Type B pancreatic cell (in vitro differentiated cells): ENCODE measurements around the gene OR2Y1. TPM values are rescaled to one million over a fixed set of nuclear protein-coding genes. Genes with fewer than 3 reads are reported as not detected.

Experiments
- DNase-seq: peaks from one replicate; pipeline ENCODE4 v3.0.0; 2021; ENCODE audit warnings: mixed read lengths; ENCODE audit not compliant: unreplicated experiment; ENCODE audit errors: extremely low spot score
- H3K27ac Mint-ChIP-seq: 2 replicates; pipeline ENCODE4 v1.8.0; 2021; ENCODE audit warnings: mild to moderate bottlenecking, mixed read lengths
- H3K27me3 Mint-ChIP-seq: 2 replicates; pipeline ENCODE4 v1.8.0; 2021; ENCODE audit warnings: mixed read lengths
- H3K36me3 Mint-ChIP-seq: 2 replicates; pipeline ENCODE4 v1.8.0; 2021; ENCODE audit warnings: mixed read lengths
- H3K4me1 Mint-ChIP-seq: one replicate; pipeline ENCODE4 v1.8.0; 2021; ENCODE audit warnings: mixed read lengths; ENCODE audit not compliant: unreplicated experiment
- H3K4me3 Mint-ChIP-seq: 2 replicates; pipeline ENCODE4 v1.8.0; 2021; ENCODE audit warnings: mild to moderate bottlenecking, mixed read lengths
- H3K9me3 Mint-ChIP-seq: 2 replicates; pipeline ENCODE4 v1.8.0; 2021; ENCODE audit warnings: mixed read lengths
- CTCF ChIP-seq: fragments of 200-600 bp; sonication (generic); conservative IDR thresholded peaks from 2 replicates; pipeline ENCODE4 v1.5.0; 2021; ENCODE audit warnings: antibody characterized with exemption, mild to moderate bottlenecking
- total RNA-seq: library from RNA; stranded (reverse); gene quantifications from 2 replicates; pipeline ENCODE4 v1.2.1, GENCODE V29; 2021; ENCODE audit warnings: low replicate concordance

Gene OR2Y1
- total RNA-seq, 1 donor from 2014 or later = not detected

- Mint-ChIP-seq H3K36me3 (no peaks in the 10 kb centered on the region), H3K4me3 (no peak overlapping the region), H3K27me3 (peaks cover 69% of the 10 kb centered on the region), H3K27ac (no peak overlapping the region), H3K4me1 (no peaks in the 10 kb centered on the region), H3K9me3 (peaks cover 4% of the 10 kb centered on the region)
- no peak for DNase-seq
- TF ChIP-seq CTCF = no peak
Observed at GRCh38 chr5:180696116-180696515, 43.7 kb downstream of the OR2Y1 start.

- Mint-ChIP-seq H3K27ac (no peak overlapping the region), H3K36me3 (no peaks in the 10 kb centered on the region), H3K4me1 (peaks cover 13% of the 10 kb centered on the region), H3K9me3 (no peaks in the 10 kb centered on the region), H3K27me3 (peaks cover 75% of the 10 kb centered on the region), H3K4me3 (no peak overlapping the region)
- TF ChIP-seq CTCF = no peak
- DNase-seq = no peak
Observed at GRCh38 chr5:180692429-180692828, 47.4 kb downstream of the OR2Y1 start.

GRCh38 chr5:180691046-180691445 lies 48.8 kb downstream of the OR2Y1 start:
- Mint-ChIP-seq H3K27ac (no peak overlapping the region), H3K27me3 (peaks cover 72% of the 10 kb centered on the region), H3K4me3 (no peak overlapping the region), H3K4me1 (peaks cover 13% of the 10 kb centered on the region), H3K36me3 (no peaks in the 10 kb centered on the region), H3K9me3 (no peaks in the 10 kb centered on the region)
- no peak for TF ChIP-seq CTCF
- DNase-seq = no peak

DNA sequence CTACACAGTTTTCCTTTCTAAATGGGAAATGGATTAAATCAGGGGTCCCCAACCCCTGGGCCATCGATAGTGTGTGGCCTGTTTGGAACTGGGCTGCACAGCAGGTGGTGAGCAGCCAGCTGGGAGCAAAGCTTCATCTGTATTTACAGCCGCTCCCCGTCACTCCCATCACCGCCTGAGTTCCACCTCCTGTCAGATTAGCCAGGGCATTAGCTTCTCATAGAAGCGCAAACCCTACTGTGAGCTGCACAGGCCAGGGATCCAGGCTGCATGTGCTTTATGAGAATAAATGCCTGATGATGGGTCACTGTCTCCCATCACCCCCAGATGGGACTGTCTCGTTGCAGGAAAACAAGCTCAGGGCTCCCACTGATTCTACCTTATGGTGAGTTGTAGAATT lies 49.3 kb downstream of the OR2Y1 start:
- no peak for DNase-seq
- Mint-ChIP-seq H3K9me3 (no peaks in the 10 kb centered on the region), H3K27ac (no peak overlapping the region), H3K4me3 (no peak overlapping the region), H3K27me3 (peaks cover 76% of the 10 kb centered on the region), H3K4me1 (peaks cover 13% of the 10 kb centered on the region), H3K36me3 (no peaks in the 10 kb centered on the region)
- TF ChIP-seq CTCF = no peak

- Mint-ChIP-seq H3K4me3 (no peak overlapping the region), H3K27me3 (peaks cover 75% of the 10 kb centered on the region)
Observed at GRCh38 chr5:180689775-180690174, 50.1 kb downstream of the OR2Y1 start.

More at GRCh38 chr5:180689775-180690174, 50.1 kb downstream of the OR2Y1 start:
- DNase-seq = no peak
- H3K36me3 Mint-ChIP-seq = no peaks in the 10 kb centered on the region
- no peak for TF ChIP-seq CTCF
- no peak overlapping the region for H3K27ac Mint-ChIP-seq
- H3K9me3 Mint-ChIP-seq = no peaks in the 10 kb centered on the region
- H3K4me1 Mint-ChIP-seq = peaks cover 13% of the 10 kb centered on the region

Other genes with a start within 250 kb of the OR2Y1 start
- 49.1 and 55.7 TPM in 2 replicates for gene CNOT6, start 245.7 kb downstream of the OR2Y1 start, total RNA-seq
- gene SCGB3A1, start 148.6 kb downstream of the OR2Y1 start, total RNA-seq = not detected in 2 replicates
- gene FLT4, start 90.5 kb downstream of the OR2Y1 start, total RNA-seq = 0.45 and 3.4 TPM in 2 replicates
- gene MGAT1, start 62.7 kb upstream of the OR2Y1 start, total RNA-seq = 74.8 and 93.4 TPM in 2 replicates
- gene ZFP62, start 121.2 kb upstream of the OR2Y1 start, total RNA-seq = 45.6 and 49.8 TPM in 2 replicates
- gene BTNL8, start 159.1 kb upstream of the OR2Y1 start, total RNA-seq = 0.87 and 2.0 TPM in 2 replicates
- 0.82 and 2.7 TPM in 2 replicates for gene BTNL3, start 248.8 kb upstream of the OR2Y1 start, total RNA-seq